ENCODE data around the gene B9D1.

B9D1 gene

DNA sequence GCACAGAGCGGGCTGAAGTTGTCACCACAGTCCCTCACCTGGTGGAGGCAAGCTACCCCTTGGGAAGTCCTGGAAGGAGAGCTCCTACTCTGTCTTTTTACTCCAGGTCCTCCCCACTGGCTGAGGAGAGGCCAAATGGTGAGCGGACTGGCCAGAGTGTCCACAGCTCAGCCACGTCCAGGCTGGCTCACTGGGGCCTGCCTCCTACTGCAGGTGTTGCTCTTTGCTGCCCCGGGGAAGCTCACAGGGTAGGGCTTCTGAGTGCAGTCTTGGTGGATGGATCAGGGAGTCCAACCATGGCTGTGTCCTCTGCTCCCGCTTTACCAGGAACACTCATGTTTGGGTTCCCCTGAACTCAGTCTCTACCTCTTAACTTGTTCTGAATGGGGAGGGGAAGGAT is 2.7 kb downstream of the B9D1 start:
- TF ChIP-seq REST (IDR thresholded peaks at IDR 0.05; ENCODE audit: insufficient read depth in 1 of 2, low read depth in 2 of 2, low read length in 2 of 2) (no peak), SIN3A (IDR thresholded peaks at IDR 0.05; ENCODE audit: borderline replicate concordance, insufficient read depth, low read length) (no peak), FOXP2 (optimal IDR thresholded peaks at IDR 0.05; ENCODE audit: borderline replicate concordance, extremely low read depth, extremely low read length, insufficient read depth) (no peak), TAF1 (IDR thresholded peaks at IDR 0.05; ENCODE audit: borderline replicate concordance, insufficient read depth, low read length) (no peak), POLR2AphosphoS5 (IDR thresholded peaks at IDR 0.05; ENCODE audit: low read depth, low read length) (no peak)

GRCh38 chr17:19359151-19359550 is 3.4 kb downstream of the B9D1 start:
- TF ChIP-seq REST (IDR thresholded peaks at IDR 0.05; ENCODE audit: insufficient read depth in 1 of 2, low read depth in 2 of 2, low read length in 2 of 2), result no peak
- TF ChIP-seq POLR2AphosphoS5 (IDR thresholded peaks at IDR 0.05; ENCODE audit: low read depth, low read length), result no peak
- TF ChIP-seq SIN3A (IDR thresholded peaks at IDR 0.05; ENCODE audit: borderline replicate concordance, insufficient read depth, low read length), result no peak
- no peak for TF ChIP-seq TAF1 (IDR thresholded peaks at IDR 0.05; ENCODE audit: borderline replicate concordance, insufficient read depth, low read length)
- TF ChIP-seq FOXP2 (optimal IDR thresholded peaks at IDR 0.05; ENCODE audit: borderline replicate concordance, extremely low read depth, extremely low read length, insufficient read depth), result no peak

DNA sequence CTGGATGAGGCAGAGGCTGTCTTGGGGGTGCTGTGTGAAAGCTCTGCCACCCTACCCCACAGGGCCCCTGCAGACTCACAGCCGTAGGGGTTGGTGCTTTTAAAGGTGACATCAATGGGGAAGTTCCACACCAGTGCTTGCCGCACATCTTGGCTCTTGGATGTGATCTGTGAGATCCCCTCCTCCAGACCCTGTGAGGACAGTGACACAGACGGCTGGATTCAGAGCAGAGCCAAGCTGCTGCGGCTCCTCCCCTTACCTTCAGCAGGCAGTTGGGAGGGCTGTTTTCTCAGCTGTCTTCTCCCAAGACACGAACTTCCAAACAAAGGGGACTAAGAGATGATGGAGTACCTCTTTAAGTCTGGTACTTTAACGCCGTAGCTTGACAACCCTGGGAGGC is 4.8 kb downstream of the B9D1 start:
- TF ChIP-seq TAF1 (IDR thresholded peaks at IDR 0.05; ENCODE audit: borderline replicate concordance, insufficient read depth, low read length) (no peak), SIN3A (IDR thresholded peaks at IDR 0.05; ENCODE audit: borderline replicate concordance, insufficient read depth, low read length) (no peak), REST (IDR thresholded peaks at IDR 0.05; ENCODE audit: insufficient read depth in 1 of 2, low read depth in 2 of 2, low read length in 2 of 2) (no peak), FOXP2 (optimal IDR thresholded peaks at IDR 0.05; ENCODE audit: borderline replicate concordance, extremely low read depth, extremely low read length, insufficient read depth) (no peak), POLR2AphosphoS5 (IDR thresholded peaks at IDR 0.05; ENCODE audit: low read depth, low read length) (no peak)

GRCh38 chr17:19357351-19357750 is 5.2 kb downstream of the B9D1 start:
- TF ChIP-seq REST (IDR thresholded peaks at IDR 0.05; ENCODE audit: insufficient read depth in 1 of 2, low read depth in 2 of 2, low read length in 2 of 2) (no peak), FOXP2 (optimal IDR thresholded peaks at IDR 0.05; ENCODE audit: borderline replicate concordance, extremely low read depth, extremely low read length, insufficient read depth) (no peak), POLR2AphosphoS5 (IDR thresholded peaks at IDR 0.05; ENCODE audit: low read depth, low read length) (no peak)

DNA sequence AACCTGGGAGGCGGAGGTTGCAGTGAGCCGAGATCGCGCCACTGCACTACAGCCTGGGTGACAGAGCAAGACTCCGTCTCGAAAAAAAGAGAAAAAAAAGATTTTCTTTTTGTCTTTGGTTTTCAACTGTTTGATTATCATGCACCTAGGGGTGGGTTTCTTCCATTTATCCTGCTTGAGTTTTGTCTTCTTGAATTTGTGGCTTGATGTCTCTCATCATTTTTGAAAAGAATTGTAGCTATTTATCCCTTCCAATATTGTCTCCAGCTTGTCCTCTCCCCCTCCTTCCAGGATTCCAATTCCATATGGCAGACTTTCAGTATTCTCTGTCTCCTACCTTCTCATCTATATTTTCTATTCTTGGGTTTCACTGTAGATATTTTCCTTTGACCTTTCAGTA is 7.8 kb downstream of the B9D1 start:
- TF ChIP-seq REST (IDR thresholded peaks at IDR 0.05; ENCODE audit: insufficient read depth in 1 of 2, low read depth in 2 of 2, low read length in 2 of 2), result no peak
- no peak for TF ChIP-seq POLR2AphosphoS5 (IDR thresholded peaks at IDR 0.05; ENCODE audit: low read depth, low read length)
- TF ChIP-seq FOXP2 (optimal IDR thresholded peaks at IDR 0.05; ENCODE audit: borderline replicate concordance, extremely low read depth, extremely low read length, insufficient read depth), result no peak
- TF ChIP-seq TAF1 (IDR thresholded peaks at IDR 0.05; ENCODE audit: borderline replicate concordance, insufficient read depth, low read length), result no peak
- TF ChIP-seq SIN3A (IDR thresholded peaks at IDR 0.05; ENCODE audit: borderline replicate concordance, insufficient read depth, low read length), result no peak

Data from PFSK-1 (cell line).